ENCODE results near the gene FAM118B. TPM values are rescaled to one million over a fixed set of nuclear protein-coding genes. Genes with fewer than 3 reads are reported as not detected.

Gene FAM118B
- 10 to 100 TPM; 20.8 to 25.3 (median 22.6) TPM for polyA plus RNA-seq (ENCODE audit: insufficient read length in 10 of 10)
- long read RNA-seq, donor 1, partial matches to known transcripts: 10 of 29 reads
- long read RNA-seq, donor 1, other reads (novel, unspliced or antisense): 16 of 29 reads
- long read RNA-seq, donor 2, partial matches to known transcripts: 23 of 26 reads
- long read RNA-seq, donor 2, other reads (novel, unspliced or antisense): 0 of 26 reads
- long read RNA-seq, donor 3: 0 reads
- long read RNA-seq, donor 4, partial matches to known transcripts: 0 of 14 reads
- long read RNA-seq, donor 4, other reads (novel, unspliced or antisense): 10 of 14 reads
- long read RNA-seq, donor 5, partial matches to known transcripts: 0 of 5 reads
- long read RNA-seq, donor 5, other reads (novel, unspliced or antisense): 0 of 5 reads
- long read RNA-seq, donor 6, transcript FAM118B-209 (9 exons, 2,402 nt): major isoform, 8 of 86 reads
- long read RNA-seq, donor 6, partial matches to known transcripts: 48 of 86 reads
- long read RNA-seq, donor 6, other reads (novel, unspliced or antisense): 28 of 86 reads
- long read RNA-seq, donor 7, partial matches to known transcripts: 27 of 41 reads
- long read RNA-seq, donor 7, other reads (novel, unspliced or antisense): 14 of 41 reads
- long read RNA-seq, donor 8, partial matches to known transcripts: 13 of 21 reads
- long read RNA-seq, donor 8, other reads (novel, unspliced or antisense): 6 of 21 reads
- long read RNA-seq, donor 9: 0 reads

DNA sequence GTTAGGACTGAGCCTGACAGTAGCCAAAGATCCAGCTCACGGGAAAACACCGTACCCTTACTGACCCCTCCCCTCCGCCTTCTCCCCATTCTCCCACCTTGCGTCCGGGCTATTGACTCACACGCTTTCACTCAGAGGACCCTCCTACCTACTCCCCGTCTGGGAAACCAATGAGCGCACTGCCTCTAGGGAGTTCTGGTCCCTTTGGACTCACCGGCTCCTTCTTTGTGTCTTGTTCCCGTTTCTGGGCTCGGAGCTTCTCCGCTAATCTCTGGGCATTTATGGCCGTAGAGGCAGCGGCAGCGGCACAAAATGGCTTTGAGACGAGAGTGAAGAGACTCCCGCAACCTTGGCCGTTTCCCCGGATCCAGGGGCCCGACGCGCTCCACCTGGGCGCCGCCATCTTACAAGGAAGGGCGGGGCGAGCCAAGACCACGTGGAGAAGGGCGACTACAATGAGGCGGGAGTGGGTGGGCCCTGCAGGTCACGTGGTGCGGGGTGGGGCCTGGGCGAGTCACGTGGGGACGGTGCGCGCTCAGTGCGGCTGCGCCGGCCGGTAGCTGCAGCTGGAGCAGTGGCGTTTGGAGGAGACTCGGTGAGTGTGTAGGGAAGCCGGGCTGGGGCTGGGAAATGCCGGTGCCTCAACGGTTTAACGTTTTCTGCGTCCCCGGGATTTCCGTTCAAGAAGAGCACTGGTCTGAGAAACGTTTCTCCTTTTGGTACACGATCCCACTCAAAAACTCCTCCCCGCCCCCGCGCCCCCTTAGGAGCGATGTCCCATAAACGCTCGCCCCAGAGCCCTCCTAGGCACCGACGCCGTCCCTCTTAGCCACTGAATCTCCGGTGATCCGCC lies at the start of gene FAM118B, which contains the start of gene RPUSD4:
Gene FAM118B (plus strand): TSS at position 547 of the 853 bp plus-strand sequence. CDS start 23,220 bp downstream, outside the sequence.
Gene RPUSD4 (minus strand): TSS at position 415 of the 853 bp plus-strand sequence. CDS start 12 bp downstream, at position 403.
- peak; percentile 96 to 98 (median 96) for DNase-seq

GRCh38 chr11:126162306-126163030 lies 49.1 kb upstream of the FAM118B start:
- DNase-seq: no peak

DNA sequence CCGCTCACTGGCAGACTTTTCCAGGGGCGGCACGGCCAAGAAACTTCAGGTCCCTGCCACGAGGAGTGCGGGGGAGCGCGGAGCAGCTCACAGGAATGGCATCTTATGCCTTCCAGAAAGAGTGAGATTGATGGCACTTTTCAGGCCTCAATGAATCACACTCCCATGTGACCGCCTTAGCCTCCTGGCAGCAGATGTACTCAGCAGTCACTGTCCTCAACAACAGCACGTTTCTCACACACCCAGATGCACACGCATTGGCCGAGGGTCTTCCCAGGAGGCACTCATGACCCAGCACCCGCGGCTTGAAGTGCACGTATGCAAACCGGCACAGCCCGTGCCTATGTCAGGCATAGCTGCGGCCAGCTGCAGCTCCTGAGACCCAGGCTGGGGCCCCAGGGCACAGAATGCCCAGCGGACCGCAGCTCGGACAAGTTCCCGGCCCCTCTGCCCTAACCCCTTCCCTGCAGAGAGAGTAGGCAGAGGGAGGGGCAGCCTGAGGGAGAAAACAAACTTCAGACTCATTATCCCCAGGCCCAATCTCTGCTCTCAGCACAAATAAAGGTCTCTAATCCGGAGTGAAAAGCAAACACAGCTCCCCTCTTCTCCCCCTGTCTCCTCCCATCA lies 48.4 kb upstream of the FAM118B start:
- peak in 2 of 3 donors; percentile 85 to 87 for DNase-seq

- no peak for DNase-seq
These were observed 47.8 kb upstream of the FAM118B start for GRCh38 chr11:126163779-126164178.

DNA sequence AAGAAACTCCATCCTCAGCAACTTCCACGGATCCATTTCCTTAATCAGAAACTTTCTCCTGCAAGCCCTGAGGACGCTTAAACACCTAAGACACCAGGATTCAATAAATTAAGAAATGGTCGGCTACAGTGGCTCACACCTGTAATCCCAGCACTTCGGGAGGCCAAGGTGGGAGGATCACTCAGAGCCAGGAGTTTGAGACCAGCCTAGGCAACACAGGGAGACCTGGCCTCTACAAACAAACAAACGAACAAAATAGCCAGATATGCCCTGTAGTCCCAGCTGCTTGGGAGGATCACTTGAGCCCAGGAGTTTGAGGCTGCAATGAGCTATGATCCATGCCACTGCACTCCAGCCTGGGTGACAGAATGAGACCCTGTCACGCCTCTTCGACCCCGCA lies 46.8 kb upstream of the FAM118B start:
- no peak for DNase-seq

DNA sequence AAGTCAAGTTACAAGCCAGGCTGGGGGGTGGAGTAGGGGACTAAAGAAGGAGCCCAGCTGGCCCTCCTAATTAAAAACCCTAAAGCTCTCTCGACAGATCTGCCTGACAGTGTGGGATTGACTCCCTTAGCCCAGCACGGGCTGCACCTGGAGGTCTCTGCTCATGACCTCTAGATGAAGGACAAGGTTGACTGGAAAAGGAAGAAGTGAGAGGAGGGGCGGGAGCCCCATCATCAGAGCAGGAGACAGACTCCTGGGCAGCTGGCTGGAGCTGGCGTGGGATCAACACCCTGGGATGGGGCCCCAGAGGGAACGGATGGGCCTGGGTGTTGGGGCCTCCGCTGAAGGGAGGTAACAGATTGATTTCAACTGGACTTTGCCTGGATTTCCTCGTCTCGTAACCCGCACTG lies 46.3 kb upstream of the FAM118B start:
- peak in 1 of 3 donors; percentile 65 for DNase-seq

- DNase-seq: peak in 1 of 3 donors; percentile 80
These were observed 45.8 kb upstream of the FAM118B start for GRCh38 chr11:126165757-126166156.

- DNase-seq: no peak
These were observed 45.2 kb upstream of the FAM118B start for GRCh38 chr11:126166413-126166812.

GRCh38 chr11:126167488-126167887 lies 44.1 kb upstream of the FAM118B start:
- no peak for DNase-seq

- DNase-seq: no peak
These were observed 42.3 kb upstream of the FAM118B start for GRCh38 chr11:126169291-126169690.

GRCh38 chr11:126172596-126173038 lies 39.0 kb upstream of the FAM118B start:
- DNase-seq: peak in 1 of 3 donors; percentile 65

DNA sequence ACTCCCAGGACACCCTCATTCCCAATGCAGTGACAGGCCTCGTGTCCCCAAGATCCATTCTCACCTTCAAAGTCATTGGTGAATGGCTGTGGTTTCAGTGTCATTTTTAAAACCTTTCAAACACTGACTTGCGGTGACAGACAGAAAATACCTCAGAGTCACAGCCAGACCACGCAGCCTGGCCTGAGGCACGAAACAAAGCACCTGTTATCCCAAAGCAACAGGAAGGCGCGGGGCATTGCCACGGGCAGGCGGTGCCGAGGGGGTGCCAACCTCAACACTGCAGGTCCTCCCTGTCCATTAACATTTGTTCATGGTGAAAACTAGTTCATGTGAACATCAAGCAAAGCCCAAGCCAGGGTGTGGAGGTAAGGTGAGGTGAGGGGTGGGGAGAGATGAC lies 38.3 kb upstream of the FAM118B start:
- DNase-seq: no peak

GRCh38 chr11:126174816-126175215 lies 36.8 kb upstream of the FAM118B start:
- no peak for DNase-seq

GRCh38 chr11:126175393-126175792 lies 36.2 kb upstream of the FAM118B start:
- peak in 2 of 3 donors; percentile 67 to 85 for DNase-seq

- no peak for DNase-seq
These were observed 34.6 kb upstream of the FAM118B start for GRCh38 chr11:126176853-126177470.

GRCh38 chr11:126181939-126182730 lies 29.4 kb upstream of the FAM118B start:
- no peak for DNase-seq

- no peak for DNase-seq
These were observed 28.7 kb upstream of the FAM118B start for GRCh38 chr11:126182787-126183445.

DNA sequence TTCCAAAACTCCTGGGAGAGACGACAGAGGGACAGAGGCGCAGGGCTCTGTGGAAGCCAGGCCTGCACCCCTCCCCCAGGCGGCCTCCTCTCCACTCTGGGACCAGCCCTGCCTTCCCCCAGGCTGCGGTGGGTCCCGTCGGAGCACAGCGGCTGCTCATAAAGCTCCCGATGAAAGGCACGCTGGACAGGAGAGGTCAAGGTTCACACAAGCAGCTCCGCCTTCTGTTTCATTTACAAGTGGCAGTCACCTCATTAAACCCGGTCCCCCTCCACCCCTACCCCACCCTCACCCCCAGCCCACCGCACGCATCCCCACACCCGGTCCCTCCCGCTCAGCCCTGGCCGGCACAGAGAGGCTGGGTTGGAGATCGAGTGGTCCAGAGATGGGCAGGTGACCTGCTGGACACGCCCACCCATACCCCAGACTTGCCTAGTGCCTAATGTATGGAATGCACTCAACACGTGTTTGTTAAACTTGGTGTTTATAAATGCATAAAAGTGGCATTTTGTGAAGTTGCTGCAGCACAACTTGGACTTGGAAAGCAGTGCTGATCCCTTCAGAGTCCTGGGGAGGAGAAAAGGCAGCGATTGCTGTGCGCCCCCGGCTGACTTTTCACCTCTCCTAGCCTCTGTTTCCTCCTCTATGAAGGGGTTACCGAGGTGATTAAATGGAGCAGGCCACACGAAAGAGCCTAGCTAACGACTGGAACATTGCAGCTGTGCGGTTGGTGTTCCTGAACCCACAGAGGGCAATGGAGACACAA lies 26.1 kb upstream of the FAM118B start:
- no peak for DNase-seq

Data from muscle of back (tissue), 13 donors.